Activated CD4-positive, CD25-positive, alpha-beta regulatory T cell treated with anti-CD3 and anti-CD28 coated beads, Interleukin-2, amount 50 U/mL, for 16 hours (primary cell): ENCODE measurements around the gene RAPGEF6.
"Not testable (repeated sequence)": the region's sequence is repeated elsewhere in the genome, so short reads cannot be mapped to it uniquely, and the experiment has no call there.

ENCODE experiments used
- DNase-seq: peaks from one replicate; pipeline ENCODE4 v3.0.0-alpha.2; 2020; ENCODE audit warnings: low read depth, low spot score

Gene RAPGEF6

GRCh38 chr5:131436081-131436480 is 198.9 kb downstream of the RAPGEF6 start:
- no peak for DNase-seq

DNA sequence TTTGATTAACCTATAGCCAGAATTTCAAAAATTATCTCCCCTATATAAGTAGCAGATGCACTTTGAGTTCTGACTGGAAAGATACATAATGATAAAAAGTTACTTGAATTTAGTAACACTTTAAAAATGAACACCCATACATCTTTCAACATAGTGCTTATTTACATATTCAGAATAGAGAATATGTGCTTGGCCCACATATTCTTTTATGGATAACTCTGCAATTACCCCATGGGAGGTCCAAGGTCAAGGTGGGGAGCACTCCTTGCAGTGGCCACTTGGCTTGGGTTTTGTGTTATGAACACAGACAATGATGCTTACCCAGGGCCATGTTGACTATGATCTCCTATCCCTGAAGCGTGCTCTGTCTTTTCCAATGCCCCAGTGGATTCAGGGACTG is 201.9 kb downstream of the RAPGEF6 start:
- no peak for DNase-seq

- no peak for DNase-seq
Observed at GRCh38 chr5:131431794-131432193, 203.2 kb downstream of the RAPGEF6 start.

GRCh38 chr5:131430794-131431193 is 204.2 kb downstream of the RAPGEF6 start:
- no peak for DNase-seq

DNA sequence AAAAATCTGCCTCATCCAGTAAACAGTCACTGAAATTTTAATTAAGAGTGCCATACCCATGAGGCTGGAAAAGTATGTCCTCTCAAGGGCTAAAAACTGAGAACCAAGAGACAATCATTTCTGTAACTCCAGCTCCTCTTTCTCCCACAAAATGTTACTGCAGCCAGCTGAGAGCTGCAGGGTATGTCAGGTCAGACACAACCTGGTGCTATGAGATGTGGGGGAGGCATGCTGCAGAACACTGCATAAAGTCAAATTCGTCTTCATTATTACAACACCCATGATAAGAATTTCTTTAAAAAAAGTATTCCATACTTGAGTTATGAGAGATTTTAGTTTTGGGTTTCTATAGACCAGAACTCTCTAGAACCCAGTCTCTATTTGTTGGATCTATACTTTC is 209.0 kb downstream of the RAPGEF6 start:
- no peak for DNase-seq

DNA sequence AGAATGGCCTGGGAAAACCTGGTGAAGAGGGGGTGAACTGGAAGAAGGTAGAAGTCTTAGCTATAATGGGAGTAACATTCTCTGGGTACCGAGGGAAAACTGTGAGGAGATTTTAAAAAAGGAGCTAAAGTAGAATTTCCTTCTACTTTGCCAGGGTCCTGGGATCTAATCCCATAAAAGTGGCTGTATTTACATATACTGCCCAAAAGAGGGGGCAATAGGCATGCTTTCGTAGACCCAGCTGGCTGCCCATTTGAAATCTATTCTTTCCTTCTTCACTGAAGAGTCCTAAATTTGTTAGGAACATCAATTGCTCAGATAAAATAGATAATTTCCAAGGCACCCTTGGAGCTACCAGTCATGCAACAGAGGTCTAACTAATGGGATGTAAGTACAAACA is 212.0 kb downstream of the RAPGEF6 start:
- no peak for DNase-seq

DNA sequence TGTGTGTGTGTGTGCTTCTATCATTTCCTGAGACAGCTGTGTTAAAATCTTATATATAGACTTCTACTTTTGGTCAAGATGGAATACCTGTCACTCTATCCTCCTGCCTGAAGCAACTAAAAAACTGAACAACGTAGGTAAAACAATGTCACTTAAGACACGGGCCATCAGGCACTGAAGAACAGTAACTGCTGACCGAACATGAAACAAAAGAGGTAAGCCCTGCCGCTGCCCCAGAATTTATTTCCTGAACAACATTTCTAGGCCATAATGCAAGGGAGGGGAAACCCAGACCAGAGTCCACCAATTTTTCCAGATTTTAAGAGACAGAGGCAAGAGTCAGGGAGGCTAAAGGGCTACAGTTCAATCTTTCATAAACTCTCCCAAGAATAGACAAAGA is 215.2 kb downstream of the RAPGEF6 start:
- no peak for DNase-seq

- DNase-seq, result no peak
Observed at GRCh38 chr5:131418846-131419245, 216.2 kb downstream of the RAPGEF6 start.

- DNase-seq, result peak; percentile 68
Observed at GRCh38 chr5:131417240-131417869, 217.7 kb downstream of the RAPGEF6 start.

GRCh38 chr5:131416729-131417128 is 218.3 kb downstream of the RAPGEF6 start:
- no peak for DNase-seq

- no peak for DNase-seq
Observed at GRCh38 chr5:131413605-131414559, 221.1 kb downstream of the RAPGEF6 start.

- no peak for DNase-seq
Observed at GRCh38 chr5:131406975-131407638, 227.9 kb downstream of the RAPGEF6 start.

DNA sequence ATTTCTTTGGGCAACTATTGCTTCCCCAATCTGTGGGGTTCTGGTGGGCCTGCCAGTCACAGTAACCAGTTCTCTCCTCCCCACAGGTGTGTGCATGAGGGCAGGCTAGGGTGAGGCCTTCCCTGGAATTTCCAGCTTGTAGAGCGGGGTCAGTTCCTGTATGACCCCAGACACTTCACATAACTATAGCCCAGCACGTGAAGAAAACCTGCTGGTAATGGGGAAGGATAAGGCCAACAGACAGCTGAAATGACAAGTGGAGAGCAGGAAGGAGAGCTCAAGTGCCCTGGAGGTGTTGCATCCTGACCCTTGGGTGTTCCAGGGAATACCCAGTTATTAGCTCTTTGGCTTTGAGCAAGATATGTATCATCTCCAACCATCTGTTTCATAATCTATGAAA is 229.0 kb downstream of the RAPGEF6 start:
- no peak for DNase-seq

DNA sequence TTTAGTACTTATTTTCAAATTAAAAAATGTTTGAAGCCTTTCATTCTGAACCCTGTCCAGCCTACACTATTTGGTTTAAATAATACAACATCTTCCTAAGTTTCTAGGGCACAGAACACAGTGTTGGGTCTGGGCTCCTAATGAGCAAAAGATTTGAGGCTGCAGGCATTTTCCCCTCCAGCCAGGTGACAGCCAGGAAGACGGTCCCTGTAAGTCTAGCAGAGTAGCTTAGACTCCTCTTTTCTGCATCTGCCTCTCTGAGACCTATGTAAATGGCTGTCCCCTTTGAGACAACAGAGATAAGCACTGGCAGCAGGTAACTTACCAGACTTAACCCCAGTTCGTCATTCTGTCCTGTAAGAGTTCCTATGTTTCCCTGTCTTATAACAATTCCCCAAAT is 229.4 kb downstream of the RAPGEF6 start:
- DNase-seq, result no peak

DNA sequence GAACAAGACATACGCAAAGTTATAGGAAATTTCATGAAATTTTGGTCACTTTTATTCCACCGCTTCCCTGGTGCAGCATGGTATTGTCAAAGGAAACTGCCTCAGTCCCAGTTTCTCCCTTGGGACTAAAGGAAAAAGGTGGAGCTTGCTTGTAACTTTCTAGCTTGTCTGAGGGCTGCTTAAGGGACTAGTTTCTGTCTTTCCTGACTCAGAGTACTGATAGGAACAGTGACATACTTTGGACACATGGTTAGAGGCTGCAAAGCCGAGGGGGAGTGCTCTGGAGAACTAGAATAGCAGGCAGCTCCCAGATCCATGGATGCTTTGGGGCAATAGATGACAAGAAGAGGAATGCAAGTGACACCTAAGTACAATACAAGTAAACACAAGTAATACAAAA is 234.4 kb downstream of the RAPGEF6 start:
- DNase-seq, result no peak

DNA sequence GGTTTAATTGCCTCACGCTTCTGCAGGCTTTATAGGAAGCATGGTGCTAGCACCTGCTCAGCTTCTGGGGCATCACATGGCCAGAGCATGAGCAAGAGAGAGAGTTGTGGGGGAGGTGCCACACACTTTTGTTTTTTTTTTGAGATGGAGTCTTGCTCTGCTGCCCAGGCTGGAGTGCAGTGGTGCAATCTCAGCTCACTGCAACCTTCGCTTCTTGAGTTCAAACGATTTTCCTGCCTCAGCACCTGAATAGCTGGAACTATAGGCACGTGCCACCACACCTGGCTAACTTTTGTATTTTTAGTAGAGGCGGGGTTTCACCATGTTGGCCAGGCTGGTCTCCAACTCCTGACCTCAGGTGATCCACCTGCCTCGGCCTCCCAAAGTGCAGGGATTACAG is 236.0 kb downstream of the RAPGEF6 start:
- DNase-seq, result not testable (repeated sequence)

DNA sequence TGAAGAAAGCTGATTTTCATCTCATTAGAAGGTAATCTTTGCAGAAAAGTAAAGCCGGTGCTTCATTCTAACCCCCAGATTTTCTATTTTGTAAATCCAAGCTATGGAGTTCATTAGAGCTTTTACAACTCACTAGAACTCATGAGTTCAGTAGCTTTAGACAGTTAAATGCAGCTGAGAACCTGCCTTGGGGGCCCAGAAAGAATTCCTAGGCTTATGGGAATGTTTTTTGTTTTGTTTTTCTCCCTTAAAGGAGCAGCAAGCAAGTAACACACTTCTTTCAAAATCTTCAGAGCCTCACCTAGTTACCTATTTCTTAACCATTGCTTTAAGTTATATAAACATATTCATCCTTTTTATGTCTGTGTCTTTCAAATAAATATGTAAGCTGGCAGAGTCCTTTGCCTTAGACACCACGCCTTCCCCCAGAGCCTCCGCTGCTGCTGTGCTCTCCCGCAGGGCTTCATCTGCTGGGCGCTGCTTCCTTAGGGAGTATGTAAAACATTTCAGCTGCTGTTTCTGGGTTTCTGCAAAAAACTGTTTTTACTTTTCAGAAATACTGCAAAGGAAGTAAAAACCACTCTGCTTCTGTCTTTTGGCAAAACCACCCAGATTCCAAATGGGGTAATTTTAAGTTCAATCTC is 238.3 kb downstream of the RAPGEF6 start:
- DNase-seq, result no peak

GRCh38 chr5:131396015-131396414 is 239.0 kb downstream of the RAPGEF6 start:
- DNase-seq, result no peak

DNA sequence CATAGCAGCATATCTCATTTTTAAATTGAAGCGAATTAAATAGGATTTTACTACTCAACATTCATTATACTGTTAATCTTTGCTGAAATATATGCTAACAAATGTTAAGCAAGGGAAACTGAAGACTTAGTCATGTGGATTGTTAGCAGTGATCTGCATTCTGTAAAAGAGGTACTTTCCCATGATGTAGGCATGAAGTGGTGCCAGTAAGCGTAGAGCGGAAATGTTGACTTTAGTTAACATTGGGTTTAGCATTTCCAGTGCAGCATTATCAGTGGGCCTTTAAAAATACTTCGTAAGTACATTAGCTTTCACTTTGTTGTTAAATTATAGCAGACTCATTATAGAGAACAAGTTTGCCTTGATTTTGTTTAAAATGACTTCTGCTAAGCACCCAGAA is 240.9 kb downstream of the RAPGEF6 start:
- no peak for DNase-seq

- DNase-seq, result no peak
Observed at GRCh38 chr5:131393498-131393968, 241.5 kb downstream of the RAPGEF6 start.

DNA sequence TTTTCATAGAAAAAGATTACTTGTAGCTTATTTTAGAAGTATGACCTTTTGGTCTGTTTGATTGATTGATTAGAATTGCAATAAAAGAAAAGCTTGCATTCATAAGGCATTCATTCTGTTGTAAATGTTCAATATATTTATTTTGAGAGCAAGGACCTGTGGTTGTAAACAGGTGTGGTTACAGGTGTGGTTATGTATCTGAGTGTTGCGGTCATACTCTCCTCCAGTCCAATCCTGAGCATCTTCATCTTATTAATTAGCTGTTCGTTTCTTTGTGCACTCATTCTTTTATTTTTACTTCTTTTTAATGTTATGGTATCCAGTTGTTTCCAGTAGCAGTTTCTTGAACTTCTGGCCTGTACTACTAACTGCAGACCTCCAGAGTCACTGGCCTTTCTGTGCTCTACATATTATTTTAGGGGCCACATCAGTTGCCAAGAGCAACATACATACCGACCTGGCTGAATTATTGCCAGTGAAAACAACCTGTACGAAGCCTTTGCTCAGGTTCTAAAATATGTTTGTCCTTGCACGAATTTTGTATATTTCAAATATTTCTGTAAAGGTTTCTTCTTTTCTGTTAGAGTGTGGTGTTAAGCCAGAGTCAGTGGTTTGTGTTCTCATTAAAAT is 242.4 kb downstream of the RAPGEF6 start:
- DNase-seq, result no peak
